Tibial nerve (tissue), 3 donors: ENCODE results near the gene MCC.

ENCODE experiments used
- POLR2A ChIP-seq, 2 donors: fragments of 450-650 bp; IDR thresholded peaks; one replicate each; pipeline ENCODE4 v1.6.1; 2017; ENCODE audit warnings: antibody characterized with exemption in 2 of 2, mild to moderate bottlenecking in 2 of 2, moderate library complexity in 2 of 2
- TF ChIP-seq, protein P1 (sequence below), 5 experiments: fragments of 200-600 bp in 3 of 5; fragments of 450-650 bp in 2 of 5; sonication (generic) in 3 of 5; IDR thresholded peaks; one replicate each; pipeline ENCODE4 v1.5.1; 2016 to 2019; ENCODE audit warnings: antibody characterized with exemption in 5 of 5, mild to moderate bottlenecking in 3 of 5, moderate library complexity in 2 of 5

DNA sequence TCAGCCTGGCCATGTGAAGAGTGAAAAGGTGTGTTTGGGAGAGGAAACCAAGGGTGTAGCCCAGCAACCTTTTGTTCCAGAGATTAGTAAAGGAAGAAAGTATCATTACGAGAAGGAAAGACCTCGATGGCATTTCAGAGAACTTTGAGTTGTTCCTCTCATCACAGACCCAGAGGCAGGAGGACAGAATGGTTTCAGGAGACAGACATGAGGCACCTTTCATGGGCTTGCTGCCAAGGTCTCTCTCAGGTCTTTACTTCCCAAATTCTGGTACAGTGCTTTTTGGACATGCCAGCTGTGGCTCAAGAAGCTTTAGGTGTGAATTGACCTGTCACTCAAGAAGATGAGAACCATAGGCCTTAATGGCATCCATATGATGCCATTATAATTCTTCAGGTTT is 2.8 kb upstream of the MCC start:
- TF ChIP-seq, protein P1, sequence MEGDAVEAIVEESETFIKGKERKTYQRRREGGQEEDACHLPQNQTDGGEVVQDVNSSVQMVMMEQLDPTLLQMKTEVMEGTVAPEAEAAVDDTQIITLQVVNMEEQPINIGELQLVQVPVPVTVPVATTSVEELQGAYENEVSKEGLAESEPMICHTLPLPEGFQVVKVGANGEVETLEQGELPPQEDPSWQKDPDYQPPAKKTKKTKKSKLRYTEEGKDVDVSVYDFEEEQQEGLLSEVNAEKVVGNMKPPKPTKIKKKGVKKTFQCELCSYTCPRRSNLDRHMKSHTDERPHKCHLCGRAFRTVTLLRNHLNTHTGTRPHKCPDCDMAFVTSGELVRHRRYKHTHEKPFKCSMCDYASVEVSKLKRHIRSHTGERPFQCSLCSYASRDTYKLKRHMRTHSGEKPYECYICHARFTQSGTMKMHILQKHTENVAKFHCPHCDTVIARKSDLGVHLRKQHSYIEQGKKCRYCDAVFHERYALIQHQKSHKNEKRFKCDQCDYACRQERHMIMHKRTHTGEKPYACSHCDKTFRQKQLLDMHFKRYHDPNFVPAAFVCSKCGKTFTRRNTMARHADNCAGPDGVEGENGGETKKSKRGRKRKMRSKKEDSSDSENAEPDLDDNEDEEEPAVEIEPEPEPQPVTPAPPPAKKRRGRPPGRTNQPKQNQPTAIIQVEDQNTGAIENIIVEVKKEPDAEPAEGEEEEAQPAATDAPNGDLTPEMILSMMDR (IDR thresholded peaks at IDR 0.05) = no peak
- TF ChIP-seq POLR2A (IDR thresholded peaks at IDR 0.05) = no peak
